NCI-H1092 (cell line): Measurements from ENCODE around the gene EIF2B4.
"Not testable (repeated sequence)": the region's sequence is repeated elsewhere in the genome, so short reads cannot be mapped to it uniquely, and the experiment has no call there.

Source experiments
- DNase-seq: peaks from one replicate; lab custom pipeline; 2025; lab: John Stamatoyannopoulos, UW

Gene EIF2B4

DNA sequence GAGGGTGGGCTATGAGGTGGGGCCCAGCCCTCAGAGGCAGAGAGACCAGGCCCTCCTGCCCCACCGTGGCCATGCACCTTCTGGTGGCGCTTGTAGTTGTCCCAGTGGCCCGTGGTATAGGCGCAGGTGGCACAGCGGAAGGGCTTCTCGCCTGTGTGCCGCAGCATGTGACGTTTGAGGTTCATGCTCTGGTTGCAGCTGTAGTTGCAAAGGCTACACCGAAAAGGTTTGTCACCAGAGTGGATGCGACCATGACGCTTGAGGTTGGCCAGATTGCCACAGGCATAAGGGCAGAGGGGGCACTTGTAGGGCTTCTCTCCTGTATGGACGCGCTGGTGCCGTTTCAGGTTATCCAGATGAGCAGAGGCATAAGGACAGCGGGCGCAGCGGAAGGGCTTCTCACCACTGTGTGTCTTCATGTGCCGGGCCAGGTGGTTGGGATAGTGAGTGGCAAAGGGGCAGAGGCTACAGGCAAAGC is 7.5 kb upstream of the EIF2B4 start:
- DNase-seq = no peak

DNA sequence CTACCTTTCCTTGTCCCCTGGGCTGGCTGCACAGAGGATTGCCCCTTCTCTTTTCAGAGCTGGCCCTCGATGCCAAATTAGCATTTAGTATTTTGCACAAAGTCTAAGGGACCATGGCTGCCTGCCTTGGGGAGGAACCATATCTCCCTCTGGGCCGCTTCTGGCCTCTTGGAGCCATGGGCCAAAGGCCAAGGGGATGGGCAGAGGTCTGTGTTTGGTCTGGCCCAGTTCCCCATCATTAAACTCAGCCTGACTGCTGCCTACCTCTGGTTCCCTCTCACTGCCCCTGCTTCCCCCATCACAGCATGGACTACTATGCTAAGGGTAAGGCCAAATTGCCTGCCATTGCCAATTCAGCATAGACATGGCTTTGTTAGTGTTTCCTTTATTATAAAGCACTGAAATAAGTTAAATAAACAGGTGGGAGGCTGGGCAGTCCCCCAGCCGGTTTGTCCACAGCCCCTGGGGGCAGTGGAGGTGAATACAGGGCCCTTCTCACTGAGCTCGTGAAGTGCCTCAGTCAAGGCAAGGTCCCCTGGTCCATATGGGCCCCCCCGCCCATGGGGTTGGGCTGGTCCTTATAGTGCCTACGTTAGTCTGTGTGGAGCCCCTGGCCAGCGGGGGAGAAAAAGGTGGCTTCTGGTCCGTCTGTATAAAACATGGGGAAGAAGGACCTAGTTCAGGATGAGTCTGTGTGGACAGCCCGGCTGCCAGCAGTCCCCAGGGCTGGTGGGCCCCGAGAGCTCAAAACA is 6.9 kb upstream of the EIF2B4 start:
- no peak for DNase-seq

DNA sequence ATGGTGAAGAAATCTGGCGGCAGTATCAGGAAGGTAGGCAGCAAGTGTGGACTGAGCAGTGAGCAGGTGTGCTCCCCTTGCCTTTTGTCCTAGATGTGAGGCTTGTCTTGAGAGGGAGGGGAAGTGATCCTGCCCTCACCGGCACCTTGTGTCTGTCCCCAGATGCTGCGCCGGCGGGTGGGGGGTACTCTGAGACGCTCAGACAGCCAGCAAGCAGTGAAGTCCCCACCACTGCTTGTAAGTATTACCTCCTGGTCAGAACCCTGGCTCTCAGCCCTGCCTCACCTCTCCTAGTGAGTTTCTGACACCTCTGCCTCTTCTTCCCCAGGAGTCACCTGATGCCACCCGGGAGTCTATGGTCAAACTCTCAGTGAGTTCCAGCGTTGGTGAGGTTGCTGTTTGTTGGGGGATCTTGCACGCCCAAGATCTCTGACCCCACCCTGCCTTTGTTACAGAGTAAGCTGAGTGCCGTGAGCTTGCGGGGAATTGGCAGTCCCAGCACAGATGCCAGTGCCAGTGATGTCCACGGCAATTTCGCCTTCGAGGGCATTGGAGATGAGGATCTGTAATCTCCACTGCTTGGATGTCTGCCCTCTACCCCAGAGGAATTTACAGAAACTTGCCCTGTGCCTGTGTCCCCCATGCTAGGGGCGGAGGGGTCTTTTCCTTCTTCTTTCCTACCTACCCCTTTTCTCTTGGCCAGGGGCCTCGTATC is 6.2 kb upstream of the EIF2B4 start:
- no peak for DNase-seq

DNA sequence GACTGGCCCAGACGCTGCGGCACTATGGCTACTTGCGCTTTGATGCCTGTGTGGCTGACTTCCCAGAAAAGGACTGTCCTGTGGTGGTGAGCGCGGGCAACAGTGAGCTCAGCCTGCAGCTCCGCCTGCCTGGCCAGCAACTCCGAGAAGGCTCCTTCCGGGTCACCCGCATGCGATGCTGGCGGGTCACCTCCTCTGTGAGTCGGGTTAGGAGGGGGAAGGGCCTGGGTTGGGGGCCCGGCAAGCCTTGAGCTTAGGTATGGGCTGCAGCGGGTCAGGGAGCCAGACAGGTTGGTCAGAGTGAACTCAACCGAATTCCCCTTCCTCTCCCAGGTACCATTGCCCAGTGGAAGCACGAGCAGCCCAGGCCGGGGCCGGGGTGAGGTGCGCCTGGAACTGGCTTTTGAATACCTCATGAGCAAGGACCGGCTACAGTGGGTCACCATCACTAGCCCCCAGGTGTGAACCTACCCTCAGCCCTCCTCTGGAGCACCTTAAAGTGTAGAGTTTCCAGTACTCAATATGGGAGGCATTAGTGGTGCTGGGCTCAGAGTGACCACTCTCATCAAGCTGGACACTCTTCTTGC is 5.5 kb upstream of the EIF2B4 start:
- DNase-seq = no peak

DNA sequence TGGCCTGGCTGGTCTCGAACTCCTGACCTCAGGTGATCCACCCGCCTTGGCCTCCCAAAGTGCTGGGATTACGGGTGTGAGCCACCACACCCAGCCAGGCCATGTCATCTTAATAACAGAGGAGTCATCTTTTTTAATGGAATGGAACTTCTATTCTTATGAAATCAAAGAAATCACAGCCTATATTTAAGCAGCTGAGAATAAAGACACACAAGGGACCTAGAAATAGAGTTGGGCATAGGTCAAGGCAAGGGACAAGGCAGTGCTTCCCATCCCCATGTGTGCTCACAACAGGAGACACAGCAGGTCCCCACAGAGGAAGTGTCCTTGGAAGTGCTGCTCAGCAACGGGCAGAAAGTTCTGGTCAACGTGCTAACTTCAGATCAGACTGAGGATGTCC is 3.4 kb upstream of the EIF2B4 start:
- DNase-seq = no peak

DNA sequence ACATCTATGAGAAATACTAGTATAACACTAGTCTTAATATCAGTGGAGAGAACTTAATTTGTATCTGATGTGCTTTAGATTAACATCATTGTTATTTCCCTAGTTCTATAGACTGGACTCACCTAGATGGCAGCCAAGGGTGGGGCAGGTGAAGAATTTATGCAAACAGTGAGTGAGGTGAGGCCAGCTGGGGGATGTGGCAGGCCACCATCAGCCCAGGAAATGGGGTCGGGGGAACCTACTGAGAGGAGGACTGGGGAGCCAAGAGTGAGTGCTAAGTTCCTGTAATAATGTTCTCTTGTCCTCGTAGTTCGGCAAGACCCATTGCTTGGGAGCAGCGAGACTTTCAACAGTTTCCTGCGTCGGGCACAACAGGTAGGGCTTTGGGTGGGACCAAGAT is 2.8 kb upstream of the EIF2B4 start:
- no peak for DNase-seq

DNA sequence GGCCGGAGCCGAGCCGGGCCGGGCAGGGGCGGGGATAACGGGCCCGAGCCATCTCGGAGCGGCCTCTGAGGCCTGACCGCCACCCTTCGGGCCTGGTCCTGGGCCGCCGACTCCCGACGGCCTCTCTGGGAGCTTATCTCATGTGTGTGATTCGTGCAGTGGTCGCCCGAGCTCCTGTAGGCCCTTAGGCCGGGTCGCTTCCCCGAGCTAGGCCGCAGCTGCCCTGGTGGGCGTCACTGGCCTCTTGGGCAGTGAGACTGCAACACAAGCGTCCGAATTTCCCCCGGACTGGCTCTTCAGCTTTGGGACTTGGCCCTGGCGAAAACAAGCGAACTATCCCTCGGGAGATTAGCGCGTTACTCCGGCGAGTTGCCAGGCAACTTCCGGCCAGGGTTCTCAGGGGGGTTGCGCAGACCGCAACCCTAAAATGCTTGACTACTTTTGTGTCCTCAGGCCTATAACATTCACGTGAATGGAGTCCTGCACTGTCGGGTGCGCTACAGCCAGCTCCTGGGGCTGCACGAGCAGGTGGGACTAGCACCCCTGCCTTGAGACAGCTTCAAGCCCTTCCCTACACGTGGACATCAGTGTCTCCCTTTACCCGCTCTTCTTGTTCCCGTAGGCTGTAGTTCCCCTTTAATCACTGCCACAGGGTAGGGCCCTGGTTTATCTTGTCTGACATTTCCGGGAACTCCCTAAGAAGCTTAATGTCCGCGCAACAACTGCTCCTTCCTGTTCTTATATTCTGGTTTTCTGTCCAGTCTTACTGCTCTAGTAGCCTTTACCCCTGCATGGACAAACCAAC is 880 bp upstream of the EIF2B4 start:
- DNase-seq = no peak

DNA sequence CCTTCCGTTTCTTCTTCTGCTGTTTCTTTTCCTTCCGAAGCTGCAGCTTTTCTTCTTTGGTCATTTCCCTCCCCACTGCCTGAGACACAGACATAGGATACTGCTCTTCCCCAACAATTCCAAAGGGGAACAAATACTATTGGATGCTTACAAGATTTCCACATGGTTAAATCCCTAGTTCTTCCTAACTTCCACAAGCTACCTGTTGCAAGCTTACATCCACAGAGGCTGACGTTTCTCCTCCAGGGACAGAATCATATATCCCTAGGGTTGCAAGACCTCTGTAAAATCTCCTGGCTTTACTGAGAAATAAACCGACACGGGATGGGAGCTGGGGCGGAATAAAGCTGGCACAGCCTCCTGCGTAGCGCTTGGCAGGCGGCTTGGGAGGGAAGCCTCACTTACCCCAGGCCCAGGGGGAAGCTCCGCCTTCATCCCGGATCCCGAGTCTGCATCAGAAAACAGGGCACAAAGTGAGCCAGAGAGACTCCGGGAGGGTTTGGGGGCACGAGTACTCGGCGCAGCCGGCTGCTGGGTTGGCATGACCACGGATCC is 590 bp downstream of the EIF2B4 start:
- DNase-seq = no peak

DNA sequence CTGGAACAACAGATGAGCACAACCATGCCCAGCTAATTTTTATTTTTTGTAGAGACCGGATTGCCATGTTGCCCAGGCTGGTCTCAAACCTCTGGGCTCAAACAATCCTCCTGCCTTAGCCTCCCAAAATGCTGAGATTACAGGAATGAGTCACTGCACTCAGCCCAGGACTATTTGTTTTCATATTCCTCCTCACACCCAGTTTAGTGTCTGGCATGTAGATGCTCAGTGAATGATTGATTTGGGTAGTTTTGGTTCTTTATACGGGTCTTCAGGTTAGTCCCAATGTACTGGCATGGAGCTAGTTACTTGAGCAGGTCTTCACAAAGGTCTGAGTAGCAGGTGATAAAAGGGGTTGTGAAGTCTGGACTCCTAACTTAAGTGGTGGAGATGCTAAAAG is 6.2 kb downstream of the EIF2B4 start:
- DNase-seq = no peak

DNA sequence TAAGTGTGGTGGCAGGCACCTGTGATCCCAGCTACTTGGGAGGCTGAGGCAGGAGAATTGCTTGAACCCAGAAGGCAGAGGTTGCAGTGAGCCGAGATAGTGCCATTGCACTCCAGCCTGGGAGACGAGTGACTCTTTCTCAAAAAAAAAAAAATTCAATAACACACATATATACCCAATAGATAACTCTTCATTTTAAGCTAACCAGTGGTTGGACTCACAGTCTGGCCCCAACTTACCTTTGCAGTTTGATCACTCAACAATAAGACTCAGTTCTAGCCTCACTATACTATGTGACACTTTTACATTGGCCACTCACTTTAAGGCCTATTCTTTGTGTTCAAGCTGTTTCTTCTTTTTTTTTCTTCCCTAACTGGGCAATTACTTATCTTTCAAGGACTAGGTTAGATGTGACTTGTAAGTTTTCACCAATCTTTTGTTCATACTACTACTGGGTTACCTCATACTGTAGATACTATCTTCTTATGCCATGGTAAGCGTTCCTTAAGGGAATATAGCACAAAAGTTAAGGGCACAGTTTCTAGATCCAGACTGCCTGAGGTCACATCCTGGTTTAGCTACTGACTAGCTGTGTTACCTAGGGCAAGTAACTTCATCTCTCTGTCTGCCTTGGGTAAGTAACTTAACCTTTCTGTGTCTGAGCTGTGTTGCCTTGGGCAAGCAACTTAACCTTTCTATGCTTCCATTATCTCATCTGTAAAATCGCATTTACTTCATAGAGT is 7.3 kb downstream of the EIF2B4 start:
- DNase-seq = no peak

DNA sequence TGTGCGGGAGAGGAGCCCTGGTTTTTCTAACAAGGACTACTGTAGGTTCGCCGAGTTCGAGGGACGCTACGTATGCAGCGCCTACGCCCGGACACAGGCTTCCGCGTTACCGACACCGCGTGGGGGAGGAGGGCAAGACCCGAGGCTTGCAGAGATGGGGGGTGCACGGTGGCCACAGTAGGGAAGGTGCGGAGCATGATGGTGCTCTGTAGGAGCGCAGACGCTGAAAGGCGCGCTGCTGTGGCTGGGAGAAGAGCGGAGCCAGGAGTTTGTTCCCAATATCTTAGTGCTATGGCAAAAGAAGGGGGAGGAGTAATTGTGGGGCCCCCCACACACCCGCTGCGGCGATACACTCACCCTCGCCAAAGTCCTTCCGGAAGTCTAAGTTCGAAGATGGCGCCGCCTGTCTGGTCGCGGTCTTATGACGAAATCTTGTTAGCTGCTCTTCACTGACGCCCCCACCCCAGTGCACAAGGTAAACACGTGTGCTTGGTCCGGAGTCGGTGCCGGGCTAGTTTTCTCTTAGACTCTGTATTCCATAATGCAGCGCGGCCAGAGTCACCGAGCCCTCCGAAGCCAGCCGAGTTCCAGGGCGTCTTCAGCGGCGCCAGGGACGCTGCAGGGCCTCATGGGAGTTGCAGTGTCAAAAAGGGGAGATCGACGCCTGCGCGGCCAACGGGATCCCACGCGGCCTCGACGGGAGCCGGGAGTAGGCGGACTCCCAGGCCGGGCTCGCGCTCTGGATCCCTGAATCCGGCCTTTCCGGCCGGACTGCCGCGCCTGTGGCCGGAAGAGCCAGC is 13.6 kb downstream of the EIF2B4 start, which contains the start of gene GTF3C2:
GTF3C2 (minus strand) TSS at position 383 of the 800 bp plus-strand sequence. CDS start 13,210 bp downstream, outside the sequence.
- peak; percentile 93 for DNase-seq

DNA sequence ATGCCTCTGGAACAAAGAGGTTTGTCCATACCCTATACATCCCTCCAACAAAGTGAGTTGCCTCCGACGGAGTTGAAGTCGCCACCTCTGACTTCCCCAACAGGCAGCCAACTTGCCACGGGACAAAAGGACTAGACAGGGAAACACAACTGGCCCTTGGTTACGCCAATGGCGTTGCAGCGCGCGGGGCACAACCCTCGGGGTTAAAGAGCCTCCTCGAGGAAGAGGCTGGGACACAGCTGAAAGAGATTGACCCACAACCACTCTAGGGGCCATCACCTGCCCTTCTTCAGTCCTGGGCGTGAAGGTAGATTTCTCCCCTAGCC is 14.1 kb downstream of the EIF2B4 start:
- DNase-seq = no peak

DNA sequence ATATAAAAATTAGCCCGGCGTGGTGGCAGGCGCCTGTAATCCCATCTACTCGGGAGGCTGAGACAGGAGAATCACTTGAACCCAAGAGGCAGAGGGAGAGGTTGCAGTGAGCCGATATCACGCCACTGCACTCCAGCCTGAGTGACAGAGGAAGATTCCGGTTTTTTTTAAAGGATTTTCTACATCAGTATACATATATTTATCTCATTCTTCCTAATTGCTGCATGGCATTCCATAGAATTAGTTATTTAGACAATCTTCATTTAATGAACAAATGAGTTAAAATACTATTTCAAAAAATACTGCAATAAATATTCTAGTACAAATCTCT is 15.6 kb downstream of the EIF2B4 start:
- DNase-seq = no peak

DNA sequence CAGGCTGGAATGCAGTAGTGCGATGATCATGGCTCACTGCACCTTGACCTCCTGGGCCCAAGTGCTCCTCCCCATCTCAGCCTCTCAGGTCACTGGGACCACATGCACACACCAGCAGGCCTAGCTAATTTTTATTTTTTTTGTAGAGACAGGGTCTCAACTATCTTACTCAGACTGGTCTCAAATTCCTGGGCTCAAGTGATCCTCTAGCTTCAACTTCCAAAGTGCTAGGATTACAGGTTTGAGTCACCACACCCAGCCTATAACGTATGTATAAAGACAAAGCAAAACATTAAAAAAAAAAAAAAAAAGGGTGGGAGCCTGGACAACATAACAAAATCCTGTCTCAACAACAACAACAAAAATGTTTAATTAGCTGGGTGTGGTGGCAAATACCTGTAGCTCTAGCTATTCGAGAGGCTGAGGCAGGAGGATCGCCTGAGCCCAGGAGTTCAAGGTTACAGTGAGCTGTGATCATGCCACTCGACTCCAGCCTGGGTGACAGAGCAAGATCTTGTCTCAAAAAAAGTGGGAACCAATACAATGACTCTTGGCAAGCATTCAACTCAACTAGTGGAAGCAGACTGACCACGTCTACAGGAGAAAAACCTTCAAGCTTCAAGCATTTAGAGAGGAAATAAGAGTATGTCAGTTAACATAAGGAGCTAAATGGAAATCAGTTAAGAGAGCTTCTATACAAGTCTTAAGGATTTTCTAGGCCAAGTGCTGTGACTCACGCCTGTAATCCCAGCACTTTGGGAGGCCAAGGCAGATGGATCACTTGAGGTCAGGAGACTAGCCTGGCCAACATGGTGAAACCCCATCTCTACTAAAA is 16.2 kb downstream of the EIF2B4 start:
- no peak for DNase-seq

DNA sequence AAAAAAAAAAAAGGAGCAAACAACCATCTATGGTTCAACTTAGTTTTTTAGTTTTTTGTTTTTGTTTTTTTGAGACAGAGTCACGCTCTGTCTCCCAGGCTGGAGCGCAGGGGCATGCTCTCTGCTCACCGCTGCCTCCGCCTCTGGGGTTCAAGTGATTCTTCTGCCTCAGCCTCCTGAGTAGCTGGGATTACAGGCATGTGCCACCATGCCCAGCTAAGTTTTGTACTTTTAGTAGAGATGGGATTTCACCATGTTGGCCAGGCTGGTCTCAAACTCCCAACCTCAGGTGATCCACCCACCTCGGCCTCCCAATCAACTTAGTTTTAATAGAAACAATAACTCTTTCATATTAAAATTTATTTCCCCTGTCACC is 16.8 kb downstream of the EIF2B4 start:
- not testable (repeated sequence) for DNase-seq

DNA sequence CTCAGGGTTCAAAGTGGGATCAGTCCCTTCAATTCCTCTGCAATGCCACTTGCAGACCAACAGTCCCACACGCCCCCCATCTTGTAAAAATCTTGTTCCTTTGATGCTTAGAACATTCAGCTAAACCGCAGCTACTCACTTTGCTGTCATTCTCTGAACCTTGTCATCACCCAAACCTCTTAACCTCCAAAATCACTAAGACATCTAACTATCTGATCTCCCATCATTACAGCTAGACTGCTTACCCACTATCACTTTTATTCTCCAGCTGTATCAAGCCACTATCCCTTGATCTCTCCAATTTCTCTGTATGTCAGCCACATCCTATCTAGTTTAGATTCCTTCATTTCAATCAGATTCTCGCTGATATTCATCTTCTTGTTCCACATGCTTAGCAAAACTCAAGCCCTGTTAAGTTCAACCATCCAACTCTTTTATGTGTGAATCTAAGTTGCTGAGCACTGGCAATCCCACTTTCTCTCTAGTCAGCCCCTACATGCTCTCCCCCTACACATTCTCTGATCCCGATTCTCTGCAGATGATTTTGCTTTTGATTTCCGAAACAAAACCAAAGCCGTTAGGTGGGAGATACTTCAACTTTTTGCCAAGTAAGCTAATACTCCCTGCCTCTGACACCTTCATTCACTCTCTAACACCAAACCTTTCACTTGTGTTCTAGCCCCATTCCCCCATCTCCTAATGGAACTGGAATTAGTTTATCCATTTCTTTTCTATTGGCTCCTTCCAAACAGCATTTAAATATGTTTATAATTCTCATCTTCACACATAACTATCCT is 18.1 kb downstream of the EIF2B4 start:
- DNase-seq = no peak

DNA sequence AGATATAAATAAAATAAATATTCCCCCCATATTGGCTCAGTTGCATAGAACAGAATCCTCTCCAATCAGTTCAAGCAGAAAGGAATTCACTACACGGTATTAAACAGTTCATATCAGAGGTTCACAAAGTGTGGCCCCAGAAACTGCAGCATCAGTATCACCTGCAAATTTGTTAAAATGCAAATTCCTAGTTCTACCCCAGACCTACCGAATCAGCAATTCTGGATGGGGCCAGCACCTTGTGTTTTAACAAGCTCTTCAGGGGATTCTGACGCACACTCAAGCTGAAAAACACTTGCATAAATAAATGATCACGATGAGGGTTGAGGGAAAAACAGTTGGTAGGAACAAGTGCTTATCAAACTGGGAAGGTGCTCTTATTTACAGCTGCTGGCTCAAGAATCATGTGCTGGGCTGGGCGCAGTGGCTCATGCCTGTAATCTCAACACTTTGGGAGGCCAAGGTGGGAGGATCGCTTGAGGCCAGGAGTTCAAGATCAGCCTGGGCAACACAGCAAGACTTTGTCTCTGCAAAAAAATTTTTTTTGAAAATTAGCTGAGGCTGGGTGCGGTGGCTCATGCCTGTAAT is 19.9 kb downstream of the EIF2B4 start:
- DNase-seq = no peak

DNA sequence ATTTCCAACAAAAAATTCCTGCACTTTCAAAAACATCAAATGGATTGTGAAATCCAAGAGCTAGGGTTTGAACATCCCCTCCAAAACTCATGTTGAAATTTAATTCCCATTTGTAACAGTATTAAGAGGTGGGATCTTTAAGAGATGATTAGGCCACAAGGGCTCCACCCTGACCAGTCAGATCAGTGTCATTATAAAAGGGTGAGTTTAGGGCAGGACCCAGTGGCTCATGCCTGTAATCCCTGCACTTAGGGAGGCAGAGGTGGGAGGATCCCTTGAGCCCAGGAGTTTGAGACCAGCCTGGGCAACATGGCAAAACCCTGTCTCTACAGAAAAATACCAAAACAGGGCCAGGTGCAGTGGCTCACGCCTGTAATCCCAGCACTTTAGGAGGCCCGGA is 22.5 kb downstream of the EIF2B4 start:
- DNase-seq = no peak

DNA sequence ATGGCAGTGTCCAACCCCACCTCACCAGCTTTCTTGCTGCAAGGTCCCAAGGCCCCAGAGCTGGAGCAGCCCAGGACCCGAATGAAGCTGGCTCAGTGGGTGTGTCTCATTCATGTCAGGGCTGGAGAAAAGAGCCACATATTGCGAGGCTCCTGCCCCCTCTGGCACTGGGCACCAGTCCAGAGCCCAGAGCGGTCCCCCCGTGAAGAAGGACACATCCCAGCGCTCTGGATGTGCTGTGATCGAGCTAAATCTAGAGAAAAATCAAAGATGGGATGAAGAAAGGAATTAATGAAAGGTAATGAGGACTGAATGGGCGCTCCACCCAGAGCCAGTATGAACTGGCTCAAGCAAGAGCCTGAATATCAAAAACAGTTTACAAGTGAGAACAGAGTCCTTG is 34.0 kb downstream of the EIF2B4 start:
- DNase-seq = no peak
